ENCODE results near the gene ENOX2.
"Not testable (repeated sequence)": the region's sequence is repeated elsewhere in the genome, so short reads cannot be mapped to it uniquely, and the experiment has no call there.

DNA sequence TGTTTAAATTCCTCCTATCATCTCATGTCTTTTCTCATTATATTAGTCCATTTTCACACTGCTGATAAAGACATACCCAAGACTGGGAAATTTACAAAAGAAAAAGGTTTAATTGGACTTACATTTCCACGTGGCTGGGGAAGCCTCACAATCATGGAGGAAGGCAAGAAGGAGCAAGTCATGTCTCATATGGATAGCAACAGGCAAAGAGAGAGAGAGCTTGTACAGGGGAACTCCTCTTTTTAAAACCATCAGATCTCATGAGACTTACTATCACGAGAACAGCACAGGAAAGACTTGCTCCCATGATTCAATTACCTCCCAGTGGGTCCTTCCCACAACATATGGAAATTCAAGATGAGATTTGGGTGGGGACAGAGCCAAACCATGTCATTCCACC, 15.5 kb upstream of the ENOX2 start:
- TF ChIP-seq, protein P1, sequence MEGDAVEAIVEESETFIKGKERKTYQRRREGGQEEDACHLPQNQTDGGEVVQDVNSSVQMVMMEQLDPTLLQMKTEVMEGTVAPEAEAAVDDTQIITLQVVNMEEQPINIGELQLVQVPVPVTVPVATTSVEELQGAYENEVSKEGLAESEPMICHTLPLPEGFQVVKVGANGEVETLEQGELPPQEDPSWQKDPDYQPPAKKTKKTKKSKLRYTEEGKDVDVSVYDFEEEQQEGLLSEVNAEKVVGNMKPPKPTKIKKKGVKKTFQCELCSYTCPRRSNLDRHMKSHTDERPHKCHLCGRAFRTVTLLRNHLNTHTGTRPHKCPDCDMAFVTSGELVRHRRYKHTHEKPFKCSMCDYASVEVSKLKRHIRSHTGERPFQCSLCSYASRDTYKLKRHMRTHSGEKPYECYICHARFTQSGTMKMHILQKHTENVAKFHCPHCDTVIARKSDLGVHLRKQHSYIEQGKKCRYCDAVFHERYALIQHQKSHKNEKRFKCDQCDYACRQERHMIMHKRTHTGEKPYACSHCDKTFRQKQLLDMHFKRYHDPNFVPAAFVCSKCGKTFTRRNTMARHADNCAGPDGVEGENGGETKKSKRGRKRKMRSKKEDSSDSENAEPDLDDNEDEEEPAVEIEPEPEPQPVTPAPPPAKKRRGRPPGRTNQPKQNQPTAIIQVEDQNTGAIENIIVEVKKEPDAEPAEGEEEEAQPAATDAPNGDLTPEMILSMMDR (IDR thresholded peaks at IDR 0.05), result not testable (repeated sequence)
- TF ChIP-seq EP300, POLR2AphosphoS5, POLR2A (IDR thresholded peaks at IDR 0.05): not testable (repeated sequence)

Data from upper lobe of left lung (tissue), 4 donors.